Ascending aorta (tissue), 2 donors: ENCODE data around the gene ZNF839. TPM values are rescaled to one million over a fixed set of nuclear protein-coding genes. Genes with fewer than 3 reads are reported as not detected.

Experiments
- DNase-seq, 2 donors: peaks; one replicate each; pipeline ENCODE4 v3.0.0-alpha.2; 2019; ENCODE audit warnings: low spot score in 2 of 2
- H3K27ac ChIP-seq, 2 donors: fragments of 200-600 bp; sonication (generic); one replicate each; pipeline ENCODE4 v1.5.1; 2016 to 2017; ENCODE audit warnings: mild to moderate bottlenecking in 1 of 2
- H3K27me3 ChIP-seq: fragments of 200-600 bp; sonication (generic); one replicate; pipeline ENCODE4 v1.5.1; 2017
- H3K36me3 ChIP-seq, 2 donors: fragments of 200-600 bp; sonication (generic); one replicate each; pipeline ENCODE4 v1.5.1; 2016
- H3K4me1 ChIP-seq, 2 donors: fragments of 200-600 bp; sonication (generic); one replicate each; pipeline ENCODE4 v1.5.1; 2016 to 2017; ENCODE audit warnings: mild to moderate bottlenecking in 1 of 2
- H3K4me3 ChIP-seq, 2 donors: fragments of 200-600 bp; sonication (generic); one replicate each; pipeline ENCODE4 v1.5.1; 2016 to 2017; ENCODE audit warnings: mild to moderate bottlenecking in 1 of 2
- H3K9me3 ChIP-seq, 2 donors: fragments of 200-600 bp; sonication (generic); one replicate each; pipeline ENCODE4 v1.5.1; 2016
- intact Hi-C: fragments of 100-400 bp; cut with DNase I; formaldehyde crosslinking; loops from one replicate; pipeline ENCODE4 v1.15.1; 2023
- total RNA-seq: library from RNA; depleted of rRNA; stranded (reverse); fragments of >200 nt; gene quantifications from one replicate; pipeline ENCODE4 v1.1.0, GENCODE V29; 2016
- TF ChIP-seq, protein P1 (sequence below), 3 experiments: fragments of 200-600 bp in 2 of 3; fragments of 450-650 bp in 1 of 3; sonication (generic) in 2 of 3; IDR thresholded peaks; one replicate each; pipeline ENCODE4 v1.5.1; 2016 to 2019; ENCODE audit warnings: antibody characterized with exemption in 3 of 3, mild to moderate bottlenecking in 1 of 3, moderate library complexity in 1 of 3

Gene ZNF839
- total RNA-seq, 1 donor from 2014 or later, result 11.0 TPM

DNA sequence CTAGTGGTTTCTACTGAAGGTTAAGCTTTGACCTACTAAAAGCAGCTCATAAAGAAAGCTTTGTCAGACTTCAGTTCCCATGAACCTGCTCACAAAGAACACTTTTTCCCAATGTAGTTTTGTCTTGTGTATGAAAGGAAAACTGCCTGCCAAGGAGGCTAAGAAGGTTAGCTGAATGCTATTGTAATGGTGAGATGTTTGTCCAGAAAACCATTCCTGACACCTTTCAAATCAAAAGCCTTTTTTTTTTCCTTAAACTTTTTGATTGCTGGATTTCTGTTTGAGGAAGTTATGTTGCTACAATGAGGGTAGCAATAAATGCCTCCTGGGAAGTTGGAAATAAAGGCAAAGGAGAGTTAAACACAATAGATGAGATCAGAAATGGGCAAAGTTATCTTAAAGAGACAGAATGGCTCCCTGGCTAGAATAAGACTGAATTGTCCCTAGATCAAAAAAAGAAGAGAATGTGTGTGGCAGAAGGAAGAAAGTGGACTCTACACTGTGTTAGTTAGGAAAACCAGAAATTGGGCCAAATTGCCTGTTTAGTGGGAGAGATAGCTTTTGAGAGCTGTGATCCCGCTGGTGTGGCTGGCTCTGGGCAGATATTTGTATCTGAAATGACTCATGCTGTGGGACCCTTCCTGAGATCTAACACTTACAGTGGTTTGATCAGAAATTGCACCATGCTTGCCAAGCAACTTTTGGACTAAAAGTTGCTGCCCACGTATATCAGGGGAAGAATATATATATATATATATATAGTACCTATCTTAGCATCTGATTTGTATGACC, 70.7 kb downstream of the ZNF839 start:
- Histone ChIP-seq H3K4me1 (no peaks in the 10 kb centered on the region), H3K36me3 (peaks cover 0 to 16% of the 10 kb centered on the region in 2 donors), H3K9me3 (no peaks in the 10 kb centered on the region), H3K27me3 (no peaks in the 10 kb centered on the region), H3K27ac (no peak overlapping the region), H3K4me3 (no peak overlapping the region)
- no peak for DNase-seq
- intact Hi-C loops, result no loop called here
- TF ChIP-seq, protein P1, sequence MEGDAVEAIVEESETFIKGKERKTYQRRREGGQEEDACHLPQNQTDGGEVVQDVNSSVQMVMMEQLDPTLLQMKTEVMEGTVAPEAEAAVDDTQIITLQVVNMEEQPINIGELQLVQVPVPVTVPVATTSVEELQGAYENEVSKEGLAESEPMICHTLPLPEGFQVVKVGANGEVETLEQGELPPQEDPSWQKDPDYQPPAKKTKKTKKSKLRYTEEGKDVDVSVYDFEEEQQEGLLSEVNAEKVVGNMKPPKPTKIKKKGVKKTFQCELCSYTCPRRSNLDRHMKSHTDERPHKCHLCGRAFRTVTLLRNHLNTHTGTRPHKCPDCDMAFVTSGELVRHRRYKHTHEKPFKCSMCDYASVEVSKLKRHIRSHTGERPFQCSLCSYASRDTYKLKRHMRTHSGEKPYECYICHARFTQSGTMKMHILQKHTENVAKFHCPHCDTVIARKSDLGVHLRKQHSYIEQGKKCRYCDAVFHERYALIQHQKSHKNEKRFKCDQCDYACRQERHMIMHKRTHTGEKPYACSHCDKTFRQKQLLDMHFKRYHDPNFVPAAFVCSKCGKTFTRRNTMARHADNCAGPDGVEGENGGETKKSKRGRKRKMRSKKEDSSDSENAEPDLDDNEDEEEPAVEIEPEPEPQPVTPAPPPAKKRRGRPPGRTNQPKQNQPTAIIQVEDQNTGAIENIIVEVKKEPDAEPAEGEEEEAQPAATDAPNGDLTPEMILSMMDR (IDR thresholded peaks at IDR 0.05), result no peak

Other genes starting within 250 kb of the ZNF839 start
- gene HSP90AA1, start 232.7 kb upstream of the ZNF839 start, total RNA-seq, result 120 TPM
- gene WDR20, start 179.8 kb upstream of the ZNF839 start, total RNA-seq, result 44.8 TPM
- 17.6 TPM for gene MOK, start 14.6 kb upstream of the ZNF839 start, total RNA-seq
- gene CINP, start 43.1 kb downstream of the ZNF839 start, total RNA-seq, result 6.8 TPM
- gene TECPR2, start 43.2 kb downstream of the ZNF839 start, total RNA-seq, result 27.0 TPM
- 118 TPM for gene ANKRD9, start 190.0 kb downstream of the ZNF839 start, total RNA-seq